Activated CD8-positive, alpha-beta memory T cell treated with anti-CD3 and anti-CD28 coated beads, Interleukin-2, amount 10 ng/mL, durations not matched to agents 7 days and 5 days (primary cell): ENCODE data around the gene WNT5B. TPM values are rescaled to one million over a fixed set of nuclear protein-coding genes. Genes with fewer than 3 reads are reported as not detected.
"Not testable (repeated sequence)": the region's sequence is repeated elsewhere in the genome, so short reads cannot be mapped to it uniquely, and the experiment has no call there.

ENCODE experiments used
- ATAC-seq: fragments of 150-1000 bp; cut with Tn5 transposase; one replicate; pipeline ENCODE4 v1.10.0; 2021; ENCODE audit warnings: moderate library complexity
- CTCF ChIA-PET: fragments of 350-600 bp; sonication (Branson Sonifier 250); formaldehyde crosslinking; loops from one replicate; lab custom pipeline; 2021; ENCODE audit warnings: antibody characterized with exemption; lab: Charles Lee
- DNase-seq: peaks from one replicate; pipeline ENCODE4 v3.0.0-alpha.2; 2020
- H3K27ac Mint-ChIP-seq: one replicate; pipeline ENCODE4 v1.8.0; 2021; ENCODE audit warnings: mild to moderate bottlenecking, mixed read lengths
- H3K27me3 Mint-ChIP-seq: one replicate; pipeline ENCODE4 v1.8.0; 2021; ENCODE audit warnings: mixed read lengths
- H3K36me3 Mint-ChIP-seq: one replicate; pipeline ENCODE4 v1.8.0; 2021; ENCODE audit warnings: mild to moderate bottlenecking, mixed read lengths
- H3K4me1 Mint-ChIP-seq: one replicate; pipeline ENCODE4 v1.8.0; 2021; ENCODE audit warnings: mixed read lengths
- H3K4me3 Mint-ChIP-seq: one replicate; pipeline ENCODE4 v1.8.0; 2021; ENCODE audit warnings: mild to moderate bottlenecking, moderate library complexity, mixed read lengths
- H3K9me3 Mint-ChIP-seq: one replicate; pipeline ENCODE4 v1.8.0; 2022; ENCODE audit warnings: low read depth, mixed read lengths
- microRNA-seq: library from miRNA; unstranded; fragments of <30 nt; microRNA quantifications from one replicate; pipeline ENCODE4 v1.2.0, GENCODE V29; 2022
- total RNA-seq, 2 experiments: library from RNA; stranded (reverse); gene quantifications; one replicate each; pipeline ENCODE4 v1.2.3, GENCODE V29; 2021

Gene WNT5B
- total RNA-seq, 2 experiments from 2014 or later: 0.70 to 5.8 TPM

DNA sequence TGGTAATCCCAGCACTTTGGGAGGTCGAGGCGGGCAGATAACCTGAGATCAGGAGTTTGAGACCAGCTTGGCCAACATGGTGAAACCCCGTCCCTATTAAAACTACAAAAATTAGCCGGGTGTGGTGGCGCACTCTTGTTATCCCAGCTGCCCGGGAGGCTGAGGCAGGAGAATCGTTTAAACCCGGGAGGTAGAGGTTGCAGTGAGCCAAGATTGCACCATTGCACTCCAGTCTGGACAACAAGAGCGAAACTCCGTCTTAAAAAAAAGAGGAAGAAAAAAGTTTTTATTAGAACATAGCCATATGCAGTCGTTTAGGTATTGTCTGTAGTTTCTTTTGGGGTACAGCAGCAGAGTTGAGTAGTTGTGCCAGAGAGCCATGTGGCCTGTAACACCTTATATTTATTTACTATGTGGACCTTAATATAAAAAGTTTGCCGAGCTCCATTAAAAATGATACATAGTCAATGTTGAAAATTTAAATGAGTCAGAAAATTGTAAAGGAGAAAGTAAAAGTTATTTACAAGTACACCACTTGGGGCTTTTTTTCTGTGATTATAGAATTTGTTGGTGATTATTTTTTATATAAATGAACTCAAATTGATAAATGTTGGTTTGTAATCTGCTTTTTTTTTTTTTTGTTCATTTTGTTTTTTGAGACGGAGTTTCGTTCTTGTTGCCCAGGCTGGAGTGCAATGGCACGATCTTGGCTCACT lies 64.0 kb downstream of the WNT5B start:
- ATAC-seq (no peak), DNase-seq (no peak)
- Mint-ChIP-seq H3K9me3 (no peaks in the 10 kb centered on the region), H3K27ac (no peak overlapping the region), H3K4me1 (peaks cover 59% of the 10 kb centered on the region), H3K27me3 (no peaks in the 10 kb centered on the region), H3K36me3 (peaks cover 21% of the 10 kb centered on the region), H3K4me3 (no peak overlapping the region)
- CTCF ChIA-PET: interaction anchor here (0.7 to 1.7 kb wide), 3 partner anchors 37 to 98 kb away, joined by 3 to 8 read pairs (median 3); no protein-coding TSS in a partner anchor

DNA sequence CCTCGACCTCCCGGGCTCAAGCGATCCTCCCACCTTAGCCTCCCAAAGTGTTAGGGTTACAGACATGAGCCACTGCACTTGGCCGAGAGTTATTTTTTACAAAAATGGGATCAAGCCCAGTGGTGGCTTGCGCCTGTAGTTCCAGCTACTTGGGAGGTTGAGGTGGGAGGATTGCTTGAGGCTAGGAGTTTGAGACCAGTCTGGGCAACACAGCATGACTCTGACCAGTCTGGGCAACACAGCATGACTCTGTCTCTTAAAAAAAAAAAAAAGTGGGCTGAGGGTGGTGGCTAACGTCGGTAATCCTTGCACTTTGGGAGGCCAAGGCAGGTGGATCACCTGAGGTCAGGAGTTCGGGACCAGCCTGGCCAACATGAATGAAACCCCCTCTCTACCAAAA lies 66.1 kb downstream of the WNT5B start:
- H3K4me1 Mint-ChIP-seq: peaks cover 55% of the 10 kb centered on the region
- not testable (repeated sequence) for H3K9me3 Mint-ChIP-seq, ATAC-seq

DNA sequence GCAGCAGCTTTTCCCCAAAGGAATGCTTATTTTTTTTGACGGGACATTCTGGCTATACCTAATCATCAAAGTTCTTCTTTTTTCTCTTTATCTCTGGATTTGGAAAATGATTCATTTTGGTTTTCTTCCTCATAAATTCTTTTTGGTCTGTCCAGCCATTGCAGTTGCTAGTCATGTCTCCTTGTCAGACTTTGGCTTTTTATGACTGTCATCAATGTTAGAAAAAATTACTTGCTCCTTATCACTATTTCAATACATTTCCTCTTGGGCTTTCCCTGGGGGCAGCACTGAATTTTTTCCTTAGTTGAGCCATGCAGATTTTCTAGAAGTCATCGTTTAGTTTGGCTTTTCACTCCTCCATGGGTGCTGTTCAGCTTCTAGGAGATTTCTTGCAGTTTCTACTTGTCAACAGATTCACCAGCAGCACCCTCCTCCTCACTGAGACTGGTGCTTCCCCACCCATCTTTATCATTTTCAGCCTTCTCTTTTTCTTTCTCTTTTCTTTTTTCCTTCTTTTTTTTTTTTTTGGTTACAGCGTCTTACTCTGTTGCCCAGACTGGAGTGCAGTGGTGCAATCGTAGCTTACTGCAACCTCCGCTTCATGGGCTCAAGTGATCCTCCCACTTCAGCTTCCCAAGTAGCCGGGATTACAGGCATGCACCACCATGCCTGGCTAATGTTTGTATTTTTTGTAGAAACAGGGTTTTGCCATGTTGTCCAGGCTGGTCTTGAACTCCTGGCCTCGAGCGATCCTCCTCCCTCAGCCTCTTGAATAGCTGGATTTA lies 67.0 kb downstream of the WNT5B start:
- H3K36me3 Mint-ChIP-seq: peaks cover 33% of the 10 kb centered on the region
- H3K4me3 Mint-ChIP-seq: no peak overlapping the region
- ATAC-seq: no peak
- no peak for DNase-seq
- H3K4me1 Mint-ChIP-seq: peaks cover 52% of the 10 kb centered on the region
- CTCF ChIA-PET: interaction anchor here (0.9 to 2.3 kb wide), 4 partner anchors 43 to 244 kb away, joined by 3 to 12 read pairs (median 4); no protein-coding TSS in a partner anchor
- no peak overlapping the region for H3K27ac Mint-ChIP-seq
- H3K9me3 Mint-ChIP-seq: peaks cover 2% of the 10 kb centered on the region
- H3K27me3 Mint-ChIP-seq: no peaks in the 10 kb centered on the region

More for the DNA sequence above, 66.1 kb downstream of the WNT5B start:
- H3K27ac Mint-ChIP-seq, H3K27me3 Mint-ChIP-seq, DNase-seq, H3K4me3 Mint-ChIP-seq, CTCF ChIA-PET: not testable (repeated sequence)
- peaks cover 30% of the 10 kb centered on the region for H3K36me3 Mint-ChIP-seq

DNA sequence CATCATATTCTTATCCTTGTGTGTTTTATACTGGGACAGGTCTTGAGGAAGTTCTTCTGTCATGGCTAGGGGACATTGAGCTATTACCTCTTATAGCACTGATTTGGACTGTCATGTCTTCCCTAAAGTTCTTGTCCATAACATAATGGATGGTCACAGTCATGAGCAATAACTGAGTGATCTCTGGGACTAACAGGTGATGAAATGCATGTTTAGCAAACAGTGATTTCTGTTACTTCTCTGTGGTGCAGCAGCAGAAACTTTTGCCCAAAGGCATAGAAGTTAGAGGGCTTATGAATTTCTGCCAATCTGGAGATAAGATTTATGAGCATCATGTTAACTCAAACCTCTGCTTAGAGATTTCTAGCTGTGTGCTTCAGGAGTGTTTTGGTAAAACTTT lies 67.8 kb downstream of the WNT5B start:
- H3K9me3 Mint-ChIP-seq: peaks cover 2% of the 10 kb centered on the region
- H3K4me1 Mint-ChIP-seq: peaks cover 49% of the 10 kb centered on the region
- DNase-seq: no peak
- CTCF ChIA-PET: interaction anchor here (0.9 to 2.3 kb wide), 4 partner anchors 44 to 243 kb away, joined by 3 to 12 read pairs (median 4); no protein-coding TSS in a partner anchor
- no peaks in the 10 kb centered on the region for H3K27me3 Mint-ChIP-seq
- H3K4me3 Mint-ChIP-seq: no peak overlapping the region
- H3K27ac Mint-ChIP-seq: no peak overlapping the region
- ATAC-seq: no peak
- H3K36me3 Mint-ChIP-seq: peaks cover 35% of the 10 kb centered on the region

Small RNA genes within 50 kb of the gene (microRNA-seq; reads per million reads assigned to microRNA genes)
- gene MIR3649: not detected

Other genes starting within 250 kb of the WNT5B start
- gene FBXL14, start 34.6 kb upstream of the WNT5B start, total RNA-seq: 10 to 100 TPM; 28.2 to 33.4 TPM
- gene ADIPOR2, start 61.8 kb downstream of the WNT5B start, total RNA-seq: 10 to 100 TPM; 63.5 to 83.3 TPM
- not detected for gene LRTM2, start 191.3 kb downstream of the WNT5B start, total RNA-seq